GM12878 (cell line): ENCODE results near the gene FMR1. TPM values are rescaled to one million over a fixed set of nuclear protein-coding genes. Genes with fewer than 3 reads are reported as not detected.

Experiments used
- ATAC-seq: fragments of 200-7000 bp; cut with Tn5 transposase; 3 replicates; pipeline ENCODE4 v1.9.1; 2020; ENCODE audit warnings: mild to moderate bottlenecking, moderate library complexity
- BruUV-seq: library from RNA; stranded (reverse); fragments of 400-500 nt; replicated peaks from 2 replicates; lab custom pipeline; 2021; lab: Mats Ljungman, UMichigan
- CTCF ChIA-PET: fragments of 300-600 bp; sonication (Branson Sonifier 250); formaldehyde crosslinking; extraction: SDS; loops from one replicate; lab custom pipeline; 2021; ENCODE audit warnings: inconsistent platforms; lab: Yijun Ruan, JAX
- POLR2A ChIA-PET: fragments of 350-600 bp; formaldehyde crosslinking; extraction: SDS; loops from one replicate; lab custom pipeline; 2021; ENCODE audit warnings: inconsistent platforms; lab: Charles Lee
- RAD21 ChIA-PET: fragments of 300-600 bp; sonication (Branson Sonifier 250); formaldehyde crosslinking; loops from one replicate; lab custom pipeline; 2023; ENCODE audit warnings: antibody characterized with exemption; ENCODE audit not compliant: unreplicated experiment; lab: Charles Lee
- SMC1A ChIA-PET: fragments of 300-600 bp; sonication (Branson Sonifier 250); formaldehyde crosslinking; loops from one replicate; lab custom pipeline; 2023; ENCODE audit not compliant: unreplicated experiment, uncharacterized antibody; lab: Charles Lee
- DNase-seq: peaks from one replicate; pipeline ENCODE4 v3.0.0-alpha.2; 2011; ENCODE audit warnings: low read depth, low spot score
- FAIRE-seq: peaks from 3 replicates; lab custom pipeline; 2011; peaks lifted over from hg19 to GRCh38; lab: Jason Lieb, UNC
- H2AFZ ChIP-seq: 2 replicates; pipeline ENCODE4 v1.6.0; 2011; ENCODE audit warnings: low read depth, low read length, control low read depth; ENCODE audit not compliant: control insufficient read depth
- H3K27ac ChIP-seq: 2 replicates; pipeline ENCODE4 v1.5.1; 2011; ENCODE audit warnings: control low read depth; ENCODE audit not compliant: control insufficient read depth, insufficient read depth
- H3K27me3 ChIP-seq, 2 experiments: replicated peaks in 1 of 2; 2 replicates each; pipeline versions ENCODE4 v1.6.0 to v1.6.1; 2011; ENCODE audit warnings: low read length in 1 of 2; ENCODE audit not compliant: control insufficient read depth in 2 of 2, insufficient read depth in 2 of 2
- H3K36me3 ChIP-seq, 2 experiments: 2 replicates each; pipeline ENCODE4 v1.5.1; 2011; ENCODE audit warnings: low read length in 1 of 2; ENCODE audit not compliant: control insufficient read depth in 2 of 2, insufficient read depth in 2 of 2
- H3K4me1 ChIP-seq: 2 replicates; pipeline ENCODE4 v1.6.1; 2011; ENCODE audit warnings: mild to moderate bottlenecking, low read length, moderate library complexity, mixed read lengths; ENCODE audit not compliant: control insufficient read depth, insufficient read depth
- H3K4me2 ChIP-seq: 2 replicates; pipeline ENCODE4 v1.6.0; 2011; ENCODE audit warnings: control low read depth; ENCODE audit not compliant: control insufficient read depth, insufficient read depth
- H3K4me3 ChIP-seq: fragments of 200-600 bp; sonication (generic); 2 replicates; pipeline ENCODE4 v1.5.1; 2016
- H3K79me2 ChIP-seq: 2 replicates; pipeline ENCODE4 v1.6.0; 2011; ENCODE audit warnings: low read length; ENCODE audit not compliant: control insufficient read depth, insufficient read depth
- H3K9ac ChIP-seq: 2 replicates; pipeline ENCODE4 v1.8.0; 2011; ENCODE audit warnings: low read length, control low read depth, mixed read lengths; ENCODE audit not compliant: control insufficient read depth, insufficient read depth
- H3K9me3 ChIP-seq: replicated peaks from 3 replicates; pipeline ENCODE4 v1.5.1; 2011; ENCODE audit warnings: mild to moderate bottlenecking, low read length; ENCODE audit not compliant: control insufficient read depth, insufficient read depth
- H4K20me1 ChIP-seq: 2 replicates; pipeline ENCODE4 v1.6.0; 2011; ENCODE audit not compliant: control insufficient read depth, insufficient read depth
- ATF2 ChIP-seq: IDR thresholded peaks from 2 replicates; pipeline ENCODE4 v1.6.1; 2012; ENCODE audit warnings: low read length, inconsistent platforms
- ATF3 ChIP-seq: IDR thresholded peaks from 2 replicates; pipeline ENCODE4 v1.6.1; 2011; ENCODE audit warnings: low read depth, mild to moderate bottlenecking, low read length, moderate library complexity, borderline replicate concordance; ENCODE audit errors: extremely low read depth
- BRCA1 ChIP-seq: IDR thresholded peaks from 2 replicates; pipeline ENCODE4 v1.6.1; 2011; ENCODE audit warnings: low read depth, low read length, improper control_type of control experiment
- GATAD2B ChIP-seq: fragments of 450-650 bp; conservative IDR thresholded peaks from 2 replicates; pipeline ENCODE4 v1.6.1; 2017; ENCODE audit warnings: low read depth, mild to moderate bottlenecking, moderate library complexity
- IKZF1 ChIP-seq: fragments of 450-650 bp; conservative IDR thresholded peaks from 2 replicates; pipeline ENCODE4 v1.6.1; 2017; ENCODE audit warnings: antibody characterized with exemption, mild to moderate bottlenecking
- MEF2B ChIP-seq: fragments of 450-650 bp; IDR thresholded peaks from 2 replicates; pipeline ENCODE4 v1.6.1; 2018; ENCODE audit warnings: mild to moderate bottlenecking, moderate library complexity; ENCODE audit not compliant: partially characterized antibody, poor library complexity, severe bottlenecking
- MTA2 ChIP-seq: fragments of 450-650 bp; IDR thresholded peaks from 2 replicates; pipeline ENCODE4 v1.6.1; 2016; ENCODE audit warnings: low read depth, mild to moderate bottlenecking, moderate library complexity
- NR2C2 ChIP-seq: IDR thresholded peaks from 2 replicates; pipeline ENCODE4 v1.6.1; 2011; ENCODE audit warnings: borderline replicate concordance, low read depth; ENCODE audit not compliant: control insufficient read depth, insufficient read length
- RELA ChIP-seq: fragments of 450-650 bp; IDR thresholded peaks from 2 replicates; pipeline ENCODE4 v1.8.0; 2014; ENCODE audit warnings: borderline replicate concordance; ENCODE audit not compliant: partially characterized antibody
- RFX5 ChIP-seq: IDR thresholded peaks from 2 replicates; pipeline ENCODE4 v1.6.1; 2011; ENCODE audit warnings: low read depth, low read length, improper control_type of control experiment
- SMAD1 ChIP-seq: fragments of 450-650 bp; IDR thresholded peaks from 2 replicates; pipeline ENCODE4 v1.6.1; 2018; ENCODE audit warnings: mild to moderate bottlenecking, low read depth; ENCODE audit not compliant: partially characterized antibody
- SMC3 ChIP-seq: IDR thresholded peaks from 2 replicates; pipeline ENCODE4 v1.6.1; 2011; ENCODE audit warnings: low read length, improper control_type of control experiment, borderline replicate concordance
- STAT3 ChIP-seq: IDR thresholded peaks from 2 replicates; pipeline ENCODE4 v1.6.1; 2011; ENCODE audit warnings: low read depth, low read length, improper control_type of control experiment
- ZNF24 ChIP-seq: fragments of 450-650 bp; IDR thresholded peaks from 2 replicates; pipeline ENCODE4 v1.6.1; 2017; ENCODE audit warnings: antibody characterized with exemption, mild to moderate bottlenecking
- WGBS: methylation state at CpG from one replicate; pipeline ENCODE4 v1.1.6; 2016; ENCODE audit warnings: low lambda C conversion rate; ENCODE audit not compliant: insufficient replicate concordance, insufficient coverage; ENCODE audit errors: missing lambda C conversion rate; 5-methylcytosine and 5-hydroxymethylcytosine counted together
- in situ Hi-C: fragments of 300-500 bp; cut with MboI; formaldehyde crosslinking; loops from 9 replicates; pipeline ENCODE4 v1.14.3; 2018; ENCODE audit warnings: mixed read lengths
- intact Hi-C: fragments of 100-400 bp; cut with micrococcal nuclease; formaldehyde crosslinking; loops from one replicate; pipeline ENCODE4 v1.14.2; 2022; ENCODE audit not compliant: unreplicated experiment
- polyA plus RNA-seq, 11 experiments: library from polyadenylated mRNA; depleted of rRNA in 4 of 11; unstranded in 6 of 11; stranded (reverse) in 5 of 11; fragments of >200 nt; fragmentation: Nextera tagmentation in 4 of 11; fragmentation: Illumina TruSeq in 1 of 11; extraction: Ambion mirVana in 4 of 11; extraction: Trizol in 1 of 11; gene quantifications; 1 replicate in 1 of 11; 2 replicates in 10 of 11; pipeline versions ENCODE4 v1.2.1 to v1.2.3, GENCODE V29; 2011 to 2016; ENCODE audit warnings: inconsistent platforms in 2 of 11, missing spikeins in 2 of 11, low read depth in 1 of 11
- total RNA-seq, 4 experiments: library from RNA; depleted of rRNA in 3 of 4; stranded (reverse); fragments of >200 nt in 3 of 4; fragmentation: Illumina TruSeq in 1 of 4; extraction: Trizol in 1 of 4; gene quantifications; 2 replicates each; pipeline versions ENCODE4 v1.2.1 to v1.2.3, GENCODE V29; 2013 to 2021

FMR1 gene
- total and polyA plus RNA-seq, 10 of the 15 experiments (the other 5 are each of a cell fraction or from before 2014, with no cell fraction given), result 7.9 to 37.5 (median 19.3) TPM

- no peak overlapping the region for H3K4me3 ChIP-seq
- intact Hi-C loops, result no loop called here
- no peak overlapping the region for H3K9ac ChIP-seq
- no peaks in the 10 kb centered on the region for H3K9me3 ChIP-seq
- H3K79me2 ChIP-seq, result peaks cover 24% of the 10 kb centered on the region
- RAD21 ChIA-PET, result no interaction called here
- POLR2A ChIA-PET, result no interaction called here
- TF ChIP-seq MEF2B (no peak), SMAD1 (no peak), RFX5 (no peak), MTA2 (no peak), IKZF1 (no peak), ATF3 (no peak), ATF2 (no peak), BRCA1 (no peak), GATAD2B (no peak), SMC3 (no peak), NR2C2 (no peak), RELA (no peak), ZNF24 (no peak), STAT3 (no peak)
- 38% methylated on average over 3 of the region's 3 CpGs for WGBS
- FAIRE-seq (no peak), DNase-seq (no peak), ATAC-seq (no peak)
- no peaks in the 10 kb centered on the region for H4K20me1 ChIP-seq
- in situ Hi-C loops, result loop anchor here (10.0 kb wide), 1 partner anchor 465 kb away; no protein-coding TSS in a partner anchor
- no peak overlapping the region for H3K4me2 ChIP-seq
- H3K36me3 ChIP-seq, result no peaks in the 10 kb centered on the region; a peak in 1 of 4 replicates
- SMC1A ChIA-PET, result interaction anchor here (0.7 to 2.5 kb wide), 3 partner anchors 10 to 17 kb away, joined by 4 to 9 read pairs (median 5); no protein-coding TSS in a partner anchor
- H2AFZ ChIP-seq, result no peak overlapping the region
- no TSS peak for BruUV-seq
- H3K27me3 ChIP-seq, result no peaks in the 10 kb centered on the region
- H3K4me1 ChIP-seq, result no peaks in the 10 kb centered on the region
- H3K27ac ChIP-seq, result no peak overlapping the region
- CTCF ChIA-PET, result no interaction called here
Measured at GRCh38 chrX:147920161-147920666, 8.5 kb downstream of the FMR1 start.
